ENCODE measurements around the gene MMP7. TPM values are rescaled to one million over a fixed set of nuclear protein-coding genes. Genes with fewer than 3 reads are reported as not detected.

MMP7 gene
- total RNA-seq, 2 donors from 2014 or later: not detected

GRCh38 chr11:102500829-102501228, 29.7 kb downstream of the MMP7 start:
- H3K27me3 Mint-ChIP-seq (ENCODE audit: low read depth): peaks cover 13% of the 10 kb centered on the region
- no peak for ATAC-seq (replicated peaks in 1 of 2)
- no peaks in the 10 kb centered on the region for H3K9me3 Mint-ChIP-seq
- no peak overlapping the region for H3K27ac Mint-ChIP-seq
- DNase-seq: no peak
- H3K36me3 Mint-ChIP-seq (ENCODE audit: insufficient read depth in 2 of 2): no peaks in the 10 kb centered on the region
- H3K4me1 Mint-ChIP-seq (ENCODE audit: low read depth): no peaks in the 10 kb centered on the region
- H3K4me3 Mint-ChIP-seq: no peak overlapping the region

GRCh38 chr11:102499931-102500330, 30.6 kb downstream of the MMP7 start:
- Mint-ChIP-seq H3K4me3 (no peak overlapping the region), H3K4me1 (ENCODE audit: low read depth) (peaks cover 8% of the 10 kb centered on the region), H3K36me3 (ENCODE audit: insufficient read depth in 2 of 2) (no peaks in the 10 kb centered on the region), H3K9me3 (no peaks in the 10 kb centered on the region), H3K27me3 (ENCODE audit: low read depth) (peaks cover 13% of the 10 kb centered on the region), H3K27ac (no peak overlapping the region)
- ATAC-seq (replicated peaks in 1 of 2) (no peak), DNase-seq (no peak)

- no peak overlapping the region for H3K27ac Mint-ChIP-seq
- peaks cover 13% of the 10 kb centered on the region for H3K27me3 Mint-ChIP-seq (ENCODE audit: low read depth)
- ATAC-seq (replicated peaks in 1 of 2): no peak
- no peak overlapping the region for H3K4me3 Mint-ChIP-seq
- H3K9me3 Mint-ChIP-seq: no peaks in the 10 kb centered on the region
- peaks cover 11% of the 10 kb centered on the region for H3K4me1 Mint-ChIP-seq (ENCODE audit: low read depth)
- no peak for DNase-seq
- no peaks in the 10 kb centered on the region for H3K36me3 Mint-ChIP-seq (ENCODE audit: insufficient read depth in 2 of 2)
Observed at GRCh38 chr11:102499151-102499550, 31.4 kb downstream of the MMP7 start.

GRCh38 chr11:102497061-102497460, 33.5 kb downstream of the MMP7 start:
- Mint-ChIP-seq H3K4me3 (no peak overlapping the region), H3K9me3 (no peaks in the 10 kb centered on the region), H3K27me3 (ENCODE audit: low read depth) (peaks cover 6% of the 10 kb centered on the region), H3K27ac (no peak overlapping the region), H3K36me3 (ENCODE audit: insufficient read depth in 2 of 2) (no peaks in the 10 kb centered on the region), H3K4me1 (ENCODE audit: low read depth) (peaks cover 21% of the 10 kb centered on the region)
- ATAC-seq (replicated peaks in 1 of 2): no peak
- no peak for DNase-seq

- peak; percentile 31 to 55 for DNase-seq
- no peak overlapping the region for H3K27ac Mint-ChIP-seq
- H3K36me3 Mint-ChIP-seq (ENCODE audit: insufficient read depth in 2 of 2): no peaks in the 10 kb centered on the region
- no peaks in the 10 kb centered on the region for H3K9me3 Mint-ChIP-seq
- peaks cover 6% of the 10 kb centered on the region for H3K27me3 Mint-ChIP-seq (ENCODE audit: low read depth)
- H3K4me1 Mint-ChIP-seq (ENCODE audit: low read depth): peaks cover 33% of the 10 kb centered on the region
- peak overlapping the region in 1 of 2 donors; percentile 65 for H3K4me3 Mint-ChIP-seq
- peak; percentile 81 to 88 for ATAC-seq (replicated peaks in 1 of 2)
Observed at GRCh38 chr11:102495161-102496042, 35.1 kb downstream of the MMP7 start.

GRCh38 chr11:102494216-102494615, 36.3 kb downstream of the MMP7 start:
- no peaks in the 10 kb centered on the region for H3K27me3 Mint-ChIP-seq (ENCODE audit: low read depth)
- H3K9me3 Mint-ChIP-seq: no peaks in the 10 kb centered on the region
- H3K4me3 Mint-ChIP-seq: no peak overlapping the region
- no peak overlapping the region for H3K27ac Mint-ChIP-seq
- ATAC-seq (replicated peaks in 1 of 2): no peak
- H3K36me3 Mint-ChIP-seq (ENCODE audit: insufficient read depth in 2 of 2): no peaks in the 10 kb centered on the region
- H3K4me1 Mint-ChIP-seq (ENCODE audit: low read depth): peaks cover 44% of the 10 kb centered on the region
- no peak for DNase-seq

GRCh38 chr11:102493524-102493923, 37.0 kb downstream of the MMP7 start:
- Mint-ChIP-seq H3K27ac (no peak overlapping the region), H3K9me3 (no peaks in the 10 kb centered on the region), H3K4me3 (no peak overlapping the region), H3K36me3 (ENCODE audit: insufficient read depth in 2 of 2) (no peaks in the 10 kb centered on the region), H3K4me1 (ENCODE audit: low read depth) (peaks cover 51% of the 10 kb centered on the region), H3K27me3 (ENCODE audit: low read depth) (no peaks in the 10 kb centered on the region)
- DNase-seq (no peak), ATAC-seq (replicated peaks in 1 of 2) (no peak)

GRCh38 chr11:102491969-102492368, 38.6 kb downstream of the MMP7 start:
- ATAC-seq (replicated peaks in 1 of 2) (peak in 1 of 2 donors; percentile 51), DNase-seq (no peak)
- H3K9me3 Mint-ChIP-seq: no peaks in the 10 kb centered on the region
- no peak overlapping the region for H3K4me3 Mint-ChIP-seq
- peaks cover 62% of the 10 kb centered on the region for H3K4me1 Mint-ChIP-seq (ENCODE audit: low read depth)
- no peaks in the 10 kb centered on the region for H3K36me3 Mint-ChIP-seq (ENCODE audit: insufficient read depth in 2 of 2)
- no peak overlapping the region for H3K27ac Mint-ChIP-seq
- no peaks in the 10 kb centered on the region for H3K27me3 Mint-ChIP-seq (ENCODE audit: low read depth)

- H3K36me3 Mint-ChIP-seq (ENCODE audit: insufficient read depth in 2 of 2): no peaks in the 10 kb centered on the region
- DNase-seq (no peak), ATAC-seq (replicated peaks in 1 of 2) (peak; percentile 43 to 58)
- peaks cover 51% of the 10 kb centered on the region for H3K4me1 Mint-ChIP-seq (ENCODE audit: low read depth)
- H3K27ac Mint-ChIP-seq: peak overlapping the region; percentile 75
- H3K27me3 Mint-ChIP-seq (ENCODE audit: low read depth): no peaks in the 10 kb centered on the region
- H3K9me3 Mint-ChIP-seq: no peaks in the 10 kb centered on the region
- peak overlapping the region; percentile 25 to 27 for H3K4me3 Mint-ChIP-seq
Observed at GRCh38 chr11:102489186-102490145, 41.1 kb downstream of the MMP7 start.

GRCh38 chr11:102488208-102488607, 42.3 kb downstream of the MMP7 start:
- DNase-seq: no peak
- Mint-ChIP-seq H3K36me3 (ENCODE audit: insufficient read depth in 2 of 2) (no peaks in the 10 kb centered on the region), H3K4me3 (peak overlapping the region; percentile 36 to 37), H3K27me3 (ENCODE audit: low read depth) (no peaks in the 10 kb centered on the region), H3K9me3 (no peaks in the 10 kb centered on the region), H3K4me1 (ENCODE audit: low read depth) (peaks cover 51% of the 10 kb centered on the region), H3K27ac (no peak overlapping the region)
- ATAC-seq (replicated peaks in 1 of 2): peak; percentile 63 to 66

- Mint-ChIP-seq H3K9me3 (no peaks in the 10 kb centered on the region), H3K36me3 (ENCODE audit: insufficient read depth in 2 of 2) (no peaks in the 10 kb centered on the region), H3K4me1 (ENCODE audit: low read depth) (peaks cover 43% of the 10 kb centered on the region), H3K27ac (no peak overlapping the region), H3K4me3 (no peak overlapping the region), H3K27me3 (ENCODE audit: low read depth) (no peaks in the 10 kb centered on the region)
- ATAC-seq (replicated peaks in 1 of 2) (no peak), DNase-seq (no peak)
Observed at GRCh38 chr11:102487214-102487613, 43.3 kb downstream of the MMP7 start.

- peaks cover 36% of the 10 kb centered on the region for H3K4me1 Mint-ChIP-seq (ENCODE audit: low read depth)
- no peak overlapping the region for H3K27ac Mint-ChIP-seq
- no peaks in the 10 kb centered on the region for H3K9me3 Mint-ChIP-seq
- H3K27me3 Mint-ChIP-seq (ENCODE audit: low read depth): no peaks in the 10 kb centered on the region
- ATAC-seq (replicated peaks in 1 of 2) (no peak), DNase-seq (no peak)
- no peak overlapping the region for H3K4me3 Mint-ChIP-seq
- H3K36me3 Mint-ChIP-seq (ENCODE audit: insufficient read depth in 2 of 2): no peaks in the 10 kb centered on the region
Observed at GRCh38 chr11:102486584-102486983, 44.0 kb downstream of the MMP7 start.

GRCh38 chr11:102485095-102485722, 45.3 kb downstream of the MMP7 start:
- H3K4me3 Mint-ChIP-seq: no peak overlapping the region
- no peaks in the 10 kb centered on the region for H3K9me3 Mint-ChIP-seq
- peaks cover 28% of the 10 kb centered on the region for H3K4me1 Mint-ChIP-seq (ENCODE audit: low read depth)
- H3K36me3 Mint-ChIP-seq (ENCODE audit: insufficient read depth in 2 of 2): no peaks in the 10 kb centered on the region
- H3K27me3 Mint-ChIP-seq (ENCODE audit: low read depth): no peaks in the 10 kb centered on the region
- ATAC-seq (replicated peaks in 1 of 2): no peak
- no peak overlapping the region for H3K27ac Mint-ChIP-seq
- DNase-seq: no peak

Data from activated T-cell treated with anti-CD3 and anti-CD28 coated beads, Interleukin-2, amount 50 U/mL, for 72 hours (primary cell).